GM12878 (cell line): Measurements from ENCODE around the gene TOX4. TPM values are rescaled to one million over a fixed set of nuclear protein-coding genes. Genes with fewer than 3 reads are reported as not detected.
"Not testable (repeated sequence)": the region's sequence is repeated elsewhere in the genome, so short reads cannot be mapped to it uniquely, and the experiment has no call there.

ENCODE experiments used
- ATAC-seq: fragments of 200-7000 bp; cut with Tn5 transposase; 3 replicates; pipeline ENCODE4 v1.9.1; 2020; ENCODE audit warnings: mild to moderate bottlenecking, moderate library complexity
- BruUV-seq: library from RNA; stranded (reverse); fragments of 400-500 nt; replicated peaks from 2 replicates; lab custom pipeline; 2021; lab: Mats Ljungman, UMichigan
- CTCF ChIA-PET: fragments of 300-600 bp; sonication (Branson Sonifier 250); formaldehyde crosslinking; extraction: SDS; loops from one replicate; lab custom pipeline; 2021; ENCODE audit warnings: inconsistent platforms; lab: Yijun Ruan, JAX
- POLR2A ChIA-PET: fragments of 350-600 bp; formaldehyde crosslinking; extraction: SDS; loops from one replicate; lab custom pipeline; 2021; ENCODE audit warnings: inconsistent platforms; lab: Charles Lee
- RAD21 ChIA-PET: fragments of 300-600 bp; sonication (Branson Sonifier 250); formaldehyde crosslinking; loops from one replicate; lab custom pipeline; 2023; ENCODE audit warnings: antibody characterized with exemption; ENCODE audit not compliant: unreplicated experiment; lab: Charles Lee
- SMC1A ChIA-PET: fragments of 300-600 bp; sonication (Branson Sonifier 250); formaldehyde crosslinking; loops from one replicate; lab custom pipeline; 2023; ENCODE audit not compliant: unreplicated experiment, uncharacterized antibody; lab: Charles Lee
- DNase-seq: peaks from one replicate; pipeline ENCODE4 v3.0.0-alpha.2; 2011; ENCODE audit warnings: low read depth, low spot score
- FAIRE-seq: peaks from 3 replicates; lab custom pipeline; 2011; peaks lifted over from hg19 to GRCh38; lab: Jason Lieb, UNC
- H2AFZ ChIP-seq: 2 replicates; pipeline ENCODE4 v1.6.0; 2011; ENCODE audit warnings: low read depth, low read length, control low read depth; ENCODE audit not compliant: control insufficient read depth
- H3K27ac ChIP-seq: 2 replicates; pipeline ENCODE4 v1.5.1; 2011; ENCODE audit warnings: control low read depth; ENCODE audit not compliant: control insufficient read depth, insufficient read depth
- H3K27me3 ChIP-seq, 2 experiments: replicated peaks in 1 of 2; 2 replicates each; pipeline versions ENCODE4 v1.6.0 to v1.6.1; 2011; ENCODE audit warnings: low read length in 1 of 2; ENCODE audit not compliant: control insufficient read depth in 2 of 2, insufficient read depth in 2 of 2
- H3K36me3 ChIP-seq, 2 experiments: 2 replicates each; pipeline ENCODE4 v1.5.1; 2011; ENCODE audit warnings: low read length in 1 of 2; ENCODE audit not compliant: control insufficient read depth in 2 of 2, insufficient read depth in 2 of 2
- H3K4me1 ChIP-seq: 2 replicates; pipeline ENCODE4 v1.6.1; 2011; ENCODE audit warnings: mild to moderate bottlenecking, low read length, moderate library complexity, mixed read lengths; ENCODE audit not compliant: control insufficient read depth, insufficient read depth
- H3K4me2 ChIP-seq: 2 replicates; pipeline ENCODE4 v1.6.0; 2011; ENCODE audit warnings: control low read depth; ENCODE audit not compliant: control insufficient read depth, insufficient read depth
- H3K4me3 ChIP-seq: fragments of 200-600 bp; sonication (generic); 2 replicates; pipeline ENCODE4 v1.5.1; 2016
- H3K79me2 ChIP-seq: 2 replicates; pipeline ENCODE4 v1.6.0; 2011; ENCODE audit warnings: low read length; ENCODE audit not compliant: control insufficient read depth, insufficient read depth
- H3K9ac ChIP-seq: 2 replicates; pipeline ENCODE4 v1.8.0; 2011; ENCODE audit warnings: low read length, control low read depth, mixed read lengths; ENCODE audit not compliant: control insufficient read depth, insufficient read depth
- H3K9me3 ChIP-seq: replicated peaks from 3 replicates; pipeline ENCODE4 v1.5.1; 2011; ENCODE audit warnings: mild to moderate bottlenecking, low read length; ENCODE audit not compliant: control insufficient read depth, insufficient read depth
- H4K20me1 ChIP-seq: 2 replicates; pipeline ENCODE4 v1.6.0; 2011; ENCODE audit not compliant: control insufficient read depth, insufficient read depth
- SMARCA5 ChIP-seq: fragments of 450-650 bp; IDR thresholded peaks from 2 replicates; pipeline ENCODE4 v1.6.1; 2017; ENCODE audit warnings: mild to moderate bottlenecking
- WGBS: methylation state at CpG from one replicate; pipeline ENCODE4 v1.1.6; 2016; ENCODE audit warnings: low lambda C conversion rate; ENCODE audit not compliant: insufficient replicate concordance, insufficient coverage; ENCODE audit errors: missing lambda C conversion rate; 5-methylcytosine and 5-hydroxymethylcytosine counted together
- in situ Hi-C: fragments of 300-500 bp; cut with MboI; formaldehyde crosslinking; loops from 9 replicates; pipeline ENCODE4 v1.14.3; 2018; ENCODE audit warnings: mixed read lengths
- intact Hi-C: fragments of 100-400 bp; cut with micrococcal nuclease; formaldehyde crosslinking; loops from one replicate; pipeline ENCODE4 v1.14.2; 2022; ENCODE audit not compliant: unreplicated experiment
- polyA plus RNA-seq, 11 experiments: library from polyadenylated mRNA; depleted of rRNA in 4 of 11; unstranded in 6 of 11; stranded (reverse) in 5 of 11; fragments of >200 nt; fragmentation: Nextera tagmentation in 4 of 11; fragmentation: Illumina TruSeq in 1 of 11; extraction: Ambion mirVana in 4 of 11; extraction: Trizol in 1 of 11; gene quantifications; 1 replicate in 1 of 11; 2 replicates in 10 of 11; pipeline versions ENCODE4 v1.2.1 to v1.2.3, GENCODE V29; 2011 to 2016; ENCODE audit warnings: inconsistent platforms in 2 of 11, missing spikeins in 2 of 11, low read depth in 1 of 11
- small RNA-seq: library from RNA; depleted of rRNA; stranded (forward); fragments of <200 nt; gene quantifications from one replicate; pipeline ENCODE3, GENCODE V24; 2014
- total RNA-seq, 4 experiments: library from RNA; depleted of rRNA in 3 of 4; stranded (reverse); fragments of >200 nt in 3 of 4; fragmentation: Illumina TruSeq in 1 of 4; extraction: Trizol in 1 of 4; gene quantifications; 2 replicates each; pipeline versions ENCODE4 v1.2.1 to v1.2.3, GENCODE V29; 2013 to 2021
- TF ChIP-seq, protein P1 (sequence below): IDR thresholded peaks from 2 replicates; pipeline ENCODE4 v1.6.1; 2012; ENCODE audit warnings: low read depth, low read length, improper control_type of control experiment

TOX4 gene
- total and polyA plus RNA-seq, 10 of the 15 experiments (the other 5 are each of a cell fraction or from before 2014, with no cell fraction given), result 18.4 to 113 (median 55.2) TPM

DNA sequence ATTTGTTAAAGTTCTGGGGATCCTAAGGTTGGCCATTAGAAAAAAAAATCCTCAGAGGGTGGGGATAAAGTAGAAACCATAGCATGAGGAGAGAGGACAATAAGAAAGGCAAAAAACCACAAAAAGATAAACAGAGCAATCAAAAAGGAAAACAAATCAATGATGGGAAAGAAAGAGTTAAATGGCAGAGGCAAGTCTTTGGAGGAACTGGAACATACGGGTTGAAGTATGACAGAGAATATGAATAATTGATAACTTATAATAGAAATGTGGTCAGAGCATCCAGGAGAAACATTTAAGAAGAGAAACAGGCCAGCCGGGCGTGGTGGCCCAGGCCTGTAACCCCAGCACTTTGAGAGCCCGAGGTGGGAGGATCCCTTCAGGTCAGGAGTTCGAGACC is 67.0 kb downstream of the TOX4 start (continued):
- TF ChIP-seq SMARCA5, result no peak
- TF ChIP-seq, protein P1, sequence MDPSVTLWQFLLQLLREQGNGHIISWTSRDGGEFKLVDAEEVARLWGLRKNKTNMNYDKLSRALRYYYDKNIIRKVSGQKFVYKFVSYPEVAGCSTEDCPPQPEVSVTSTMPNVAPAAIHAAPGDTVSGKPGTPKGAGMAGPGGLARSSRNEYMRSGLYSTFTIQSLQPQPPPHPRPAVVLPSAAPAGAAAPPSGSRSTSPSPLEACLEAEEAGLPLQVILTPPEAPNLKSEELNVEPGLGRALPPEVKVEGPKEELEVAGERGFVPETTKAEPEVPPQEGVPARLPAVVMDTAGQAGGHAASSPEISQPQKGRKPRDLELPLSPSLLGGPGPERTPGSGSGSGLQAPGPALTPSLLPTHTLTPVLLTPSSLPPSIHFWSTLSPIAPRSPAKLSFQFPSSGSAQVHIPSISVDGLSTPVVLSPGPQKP, result no peak

DNA sequence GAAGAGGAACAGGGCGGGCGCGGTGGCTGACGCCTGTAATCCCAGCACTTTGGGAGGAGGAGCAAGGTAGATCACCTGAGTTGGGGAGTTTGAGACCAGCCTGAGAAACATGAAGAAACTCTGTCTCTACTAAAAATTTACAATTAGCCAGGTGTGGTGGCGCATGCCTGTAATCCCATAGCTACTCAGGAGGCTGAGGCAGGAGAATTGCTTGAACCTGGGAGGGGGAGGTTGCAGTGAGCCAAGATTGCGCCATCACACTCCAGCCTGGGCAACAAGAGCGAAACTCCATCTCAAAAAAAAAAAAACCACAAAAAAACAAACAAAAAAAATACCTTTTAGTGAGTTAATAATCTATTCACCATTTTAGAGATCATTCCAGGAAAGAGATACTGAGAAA is 67.6 kb downstream of the TOX4 start:
- RAD21 ChIA-PET, CTCF ChIA-PET, SMC1A ChIA-PET, H3K27ac ChIP-seq, DNase-seq, BruUV-seq, H3K79me2 ChIP-seq, H3K27me3 ChIP-seq, intact Hi-C loops, H2AFZ ChIP-seq, H3K9ac ChIP-seq, in situ Hi-C loops, H3K36me3 ChIP-seq, H3K4me1 ChIP-seq, H4K20me1 ChIP-seq, ATAC-seq, H3K9me3 ChIP-seq, H3K4me2 ChIP-seq, H3K4me3 ChIP-seq, FAIRE-seq: not testable (repeated sequence)
- POLR2A ChIA-PET, result interaction anchor here (0.6 kb wide), 2 partner anchors 10 to 130 kb away, joined by 3 read pairs; no protein-coding TSS in a partner anchor
- WGBS, result 69% methylated on average over 7 of the region's 7 CpGs

Small RNA genes within 50 kb of the gene (small RNA-seq; reads per million reads assigned to genes)
- gene RN7SL650P, result not detected

Other genes starting within 250 kb of the TOX4 start
Only the 7 nearest of the 11 such genes appear.
- 117 and 128 TPM in 2 replicates for gene SUPT16H, start 93.2 kb upstream of the TOX4 start, total RNA-seq (2014; rRNA removed)
- 160 and 164 TPM in 2 replicates for gene SUPT16H, start 93.2 kb upstream of the TOX4 start, total RNA-seq (2014; rRNA removed; fragmentation: Illumina TruSeq; extraction: Trizol)
- gene SUPT16H, start 93.2 kb upstream of the TOX4 start, total RNA-seq (2021), result 119 and 120 TPM in 2 replicates
- 123 and 137 TPM in 2 replicates for gene SUPT16H, start 93.2 kb upstream of the TOX4 start, polyA plus RNA-seq (2011; rRNA removed)
- gene SUPT16H, start 93.2 kb upstream of the TOX4 start, polyA plus RNA-seq (2014; fragmentation: Illumina TruSeq; extraction: Trizol), result 201 and 233 TPM in 2 replicates
- gene SUPT16H, start 93.2 kb upstream of the TOX4 start, polyA plus RNA-seq (2014; fragmentation: Nextera tagmentation; extraction: Ambion mirVana), result 100 to 1,000 TPM in 1 of 2 experiments, 10 to 100 TPM in 1; 90.7 to 106 TPM
- 104 and 111 TPM in 2 replicates for gene SUPT16H, start 93.2 kb upstream of the TOX4 start, polyA plus RNA-seq (2014; rRNA removed)
- 100 to 1,000 TPM; 166 TPM for gene SUPT16H, start 93.2 kb upstream of the TOX4 start, polyA plus RNA-seq (2016; fragmentation: Nextera tagmentation; extraction: Ambion mirVana)
- gene CHD8, start 21.1 kb upstream of the TOX4 start, total RNA-seq (2014; rRNA removed), result 59.8 and 61.2 TPM in 2 replicates
- 50.8 and 53.6 TPM in 2 replicates for gene CHD8, start 21.1 kb upstream of the TOX4 start, total RNA-seq (2014; rRNA removed; fragmentation: Illumina TruSeq; extraction: Trizol)
- gene CHD8, start 21.1 kb upstream of the TOX4 start, total RNA-seq (2021), result 79.5 and 80.7 TPM in 2 replicates
- 15.4 and 23.3 TPM in 2 replicates for gene CHD8, start 21.1 kb upstream of the TOX4 start, polyA plus RNA-seq (2011; rRNA removed)
- 52.1 and 60.4 TPM in 2 replicates for gene CHD8, start 21.1 kb upstream of the TOX4 start, polyA plus RNA-seq (2014; fragmentation: Illumina TruSeq; extraction: Trizol)
- gene CHD8, start 21.1 kb upstream of the TOX4 start, polyA plus RNA-seq (2014; fragmentation: Nextera tagmentation; extraction: Ambion mirVana), result 10 to 100 TPM; 20.2 to 28.2 TPM
- 31.1 and 34.2 TPM in 2 replicates for gene CHD8, start 21.1 kb upstream of the TOX4 start, polyA plus RNA-seq (2014; rRNA removed)
- gene CHD8, start 21.1 kb upstream of the TOX4 start, polyA plus RNA-seq (2016; fragmentation: Nextera tagmentation; extraction: Ambion mirVana), result 10 to 100 TPM; 32.8 to 38.2 TPM
- 10.5 and 13.1 TPM in 2 replicates for gene RAB2B, start 236 bp upstream of the TOX4 start, total RNA-seq (2014; rRNA removed)
- gene RAB2B, start 236 bp upstream of the TOX4 start, total RNA-seq (2014; rRNA removed; fragmentation: Illumina TruSeq; extraction: Trizol), result 18.8 and 19.9 TPM in 2 replicates
- gene RAB2B, start 236 bp upstream of the TOX4 start, total RNA-seq (2021), result 14.5 and 18.4 TPM in 2 replicates
- gene RAB2B, start 236 bp upstream of the TOX4 start, polyA plus RNA-seq (2011; rRNA removed), result 45.1 and 57.7 TPM in 2 replicates
- gene RAB2B, start 236 bp upstream of the TOX4 start, polyA plus RNA-seq (2014; fragmentation: Illumina TruSeq; extraction: Trizol), result 19.4 and 26.2 TPM in 2 replicates
- gene RAB2B, start 236 bp upstream of the TOX4 start, polyA plus RNA-seq (2014; fragmentation: Nextera tagmentation; extraction: Ambion mirVana), result 1 to 10 TPM; 5.6 to 9.8 TPM
- gene RAB2B, start 236 bp upstream of the TOX4 start, polyA plus RNA-seq (2014; rRNA removed), result 16.4 and 18.8 TPM in 2 replicates
- 10 to 100 TPM in 1 of 2 experiments, 1 to 10 TPM in 1; 9.6 to 10.3 TPM for gene RAB2B, start 236 bp upstream of the TOX4 start, polyA plus RNA-seq (2016; fragmentation: Nextera tagmentation; extraction: Ambion mirVana)
- gene METTL3, start 34.1 kb downstream of the TOX4 start, total RNA-seq (2014; rRNA removed), result 66.3 and 79.6 TPM in 2 replicates
- 54.8 and 56.5 TPM in 2 replicates for gene METTL3, start 34.1 kb downstream of the TOX4 start, total RNA-seq (2014; rRNA removed; fragmentation: Illumina TruSeq; extraction: Trizol)
- 56.6 and 63.9 TPM in 2 replicates for gene METTL3, start 34.1 kb downstream of the TOX4 start, total RNA-seq (2021)
- 147 and 165 TPM in 2 replicates for gene METTL3, start 34.1 kb downstream of the TOX4 start, polyA plus RNA-seq (2011; rRNA removed)
- 69.4 and 71.4 TPM in 2 replicates for gene METTL3, start 34.1 kb downstream of the TOX4 start, polyA plus RNA-seq (2014; fragmentation: Illumina TruSeq; extraction: Trizol)
- 10 to 100 TPM; 32.8 to 36.0 TPM for gene METTL3, start 34.1 kb downstream of the TOX4 start, polyA plus RNA-seq (2014; fragmentation: Nextera tagmentation; extraction: Ambion mirVana)
- gene METTL3, start 34.1 kb downstream of the TOX4 start, polyA plus RNA-seq (2014; rRNA removed), result 82.5 and 83.9 TPM in 2 replicates
- gene METTL3, start 34.1 kb downstream of the TOX4 start, polyA plus RNA-seq (2016; fragmentation: Nextera tagmentation; extraction: Ambion mirVana), result 10 to 100 TPM; 64.7 to 70.9 TPM
- gene SALL2, start 49.2 kb downstream of the TOX4 start, total RNA-seq (2014; rRNA removed), result 1.5 and 1.6 TPM in 2 replicates
- 1.7 and 1.8 TPM in 2 replicates for gene SALL2, start 49.2 kb downstream of the TOX4 start, total RNA-seq (2014; rRNA removed; fragmentation: Illumina TruSeq; extraction: Trizol)
- 6.2 and 6.3 TPM in 2 replicates for gene SALL2, start 49.2 kb downstream of the TOX4 start, total RNA-seq (2021)
- gene SALL2, start 49.2 kb downstream of the TOX4 start, polyA plus RNA-seq (2011; rRNA removed), result 2.0 and 2.6 TPM in 2 replicates
- gene SALL2, start 49.2 kb downstream of the TOX4 start, polyA plus RNA-seq (2014; fragmentation: Illumina TruSeq; extraction: Trizol), result 4.7 and 5.1 TPM in 2 replicates
- gene SALL2, start 49.2 kb downstream of the TOX4 start, polyA plus RNA-seq (2014; fragmentation: Nextera tagmentation; extraction: Ambion mirVana), result 1 to 10 TPM; 1.9 to 2.3 TPM
- 3.4 and 4.5 TPM in 2 replicates for gene SALL2, start 49.2 kb downstream of the TOX4 start, polyA plus RNA-seq (2014; rRNA removed)
- gene SALL2, start 49.2 kb downstream of the TOX4 start, polyA plus RNA-seq (2016; fragmentation: Nextera tagmentation; extraction: Ambion mirVana), result 1 to 10 TPM; 1.6 to 1.7 TPM
- not detected in 2 replicates for gene OR10G3, start 102.9 kb downstream of the TOX4 start, total RNA-seq (2014; rRNA removed)
- not detected in 2 replicates for gene OR10G3, start 102.9 kb downstream of the TOX4 start, total RNA-seq (2014; rRNA removed; fragmentation: Illumina TruSeq; extraction: Trizol)
- not detected in 2 replicates for gene OR10G3, start 102.9 kb downstream of the TOX4 start, total RNA-seq (2021)
- gene OR10G3, start 102.9 kb downstream of the TOX4 start, polyA plus RNA-seq (2011; rRNA removed), result not detected in 2 replicates
- not detected in 2 replicates for gene OR10G3, start 102.9 kb downstream of the TOX4 start, polyA plus RNA-seq (2014; fragmentation: Illumina TruSeq; extraction: Trizol)
- gene OR10G3, start 102.9 kb downstream of the TOX4 start, polyA plus RNA-seq (2014; fragmentation: Nextera tagmentation; extraction: Ambion mirVana), result not detected
- gene OR10G3, start 102.9 kb downstream of the TOX4 start, polyA plus RNA-seq (2014; rRNA removed), result not detected in 2 replicates
- gene OR10G3, start 102.9 kb downstream of the TOX4 start, polyA plus RNA-seq (2016; fragmentation: Nextera tagmentation; extraction: Ambion mirVana), result not detected
- gene OR10G2, start 157.7 kb downstream of the TOX4 start, total RNA-seq (2014; rRNA removed), result not detected in 2 replicates
- not detected in 2 replicates for gene OR10G2, start 157.7 kb downstream of the TOX4 start, total RNA-seq (2014; rRNA removed; fragmentation: Illumina TruSeq; extraction: Trizol)
- not detected in 2 replicates for gene OR10G2, start 157.7 kb downstream of the TOX4 start, total RNA-seq (2021)
- not detected in 2 replicates for gene OR10G2, start 157.7 kb downstream of the TOX4 start, polyA plus RNA-seq (2011; rRNA removed)
- gene OR10G2, start 157.7 kb downstream of the TOX4 start, polyA plus RNA-seq (2014; fragmentation: Illumina TruSeq; extraction: Trizol), result not detected in 2 replicates
- not detected for gene OR10G2, start 157.7 kb downstream of the TOX4 start, polyA plus RNA-seq (2014; fragmentation: Nextera tagmentation; extraction: Ambion mirVana)
- gene OR10G2, start 157.7 kb downstream of the TOX4 start, polyA plus RNA-seq (2014; rRNA removed), result not detected in 2 replicates
- not detected for gene OR10G2, start 157.7 kb downstream of the TOX4 start, polyA plus RNA-seq (2016; fragmentation: Nextera tagmentation; extraction: Ambion mirVana)